Effector memory CD8-positive, alpha-beta T cell (primary cell): ENCODE measurements around the gene PPP6C.
A peak's percentile ranks its signal among the peaks of the same experiment; 100 is the strongest.
"Not testable (repeated sequence)": the region's sequence is repeated elsewhere in the genome, so short reads cannot be mapped to it uniquely, and the experiment has no call there.

ENCODE experiments used
- ATAC-seq: fragments of 150-1000 bp; cut with Tn5 transposase; replicated peaks from 2 replicates; pipeline ENCODE4 v1.10.0; 2021; ENCODE audit warnings: mild to moderate bottlenecking, moderate library complexity
- DNase-seq, 3 experiments: peaks; one replicate each; pipeline ENCODE4 v3.0.0; 2021
- H3K27ac Mint-ChIP-seq, 2 donors: one replicate each; pipeline ENCODE4 v1.8.0; 2022; ENCODE audit warnings: mild to moderate bottlenecking in 2 of 2, mixed read lengths in 2 of 2, moderate library complexity in 2 of 2
- H3K27me3 Mint-ChIP-seq, 2 donors: one replicate each; pipeline ENCODE4 v1.8.0; 2022; ENCODE audit warnings: mixed read lengths in 2 of 2
- H3K36me3 Mint-ChIP-seq: one replicate; pipeline ENCODE4 v1.8.0; 2022; ENCODE audit warnings: mild to moderate bottlenecking, moderate library complexity, mixed read lengths; ENCODE audit not compliant: insufficient read depth
- H3K4me1 Mint-ChIP-seq, 2 donors: one replicate each; pipeline ENCODE4 v1.8.0; 2022; ENCODE audit warnings: low read depth in 2 of 2, mixed read lengths in 2 of 2
- H3K4me3 Mint-ChIP-seq, 2 donors: one replicate each; pipeline ENCODE4 v1.8.0; 2022; ENCODE audit warnings: mild to moderate bottlenecking in 2 of 2, mixed read lengths in 2 of 2, moderate library complexity in 2 of 2
- H3K9me3 Mint-ChIP-seq, 2 donors: one replicate each; pipeline ENCODE4 v1.8.0; 2022; ENCODE audit warnings: mixed read lengths in 2 of 2

Gene PPP6C

GRCh38 chr9:125172031-125172755, 17.4 kb downstream of the PPP6C start:
- H3K4me3 Mint-ChIP-seq: peak overlapping the region in 1 of 2 donors; percentile 13
- peaks cover 52% of the 10 kb centered on the region for H3K36me3 Mint-ChIP-seq
- DNase-seq (no peak), ATAC-seq (no peak)
- H3K4me1 Mint-ChIP-seq: peaks cover 23 to 56% of the 10 kb centered on the region in 2 donors
- peak overlapping the region; percentile 60 to 62 for H3K27ac Mint-ChIP-seq
- H3K9me3 Mint-ChIP-seq: no peaks in the 10 kb centered on the region
- H3K27me3 Mint-ChIP-seq: no peaks in the 10 kb centered on the region

GRCh38 chr9:125169895-125170294, 19.7 kb downstream of the PPP6C start:
- H3K4me3 Mint-ChIP-seq: no peak overlapping the region
- peaks cover 15 to 44% of the 10 kb centered on the region in 2 donors for H3K4me1 Mint-ChIP-seq
- DNase-seq (no peak), ATAC-seq (no peak)
- H3K36me3 Mint-ChIP-seq: peaks cover 67% of the 10 kb centered on the region
- peak overlapping the region in 1 of 2 donors; percentile 62 for H3K27ac Mint-ChIP-seq
- H3K27me3 Mint-ChIP-seq: no peaks in the 10 kb centered on the region
- no peaks in the 10 kb centered on the region for H3K9me3 Mint-ChIP-seq

GRCh38 chr9:125166762-125167161, 22.8 kb downstream of the PPP6C start:
- Mint-ChIP-seq H3K4me1 (peaks cover 0 to 27% of the 10 kb centered on the region in 2 donors), H3K27ac (peak overlapping the region in 1 of 2 donors; percentile 69), H3K9me3 (no peaks in the 10 kb centered on the region), H3K4me3 (no peak overlapping the region), H3K27me3 (no peaks in the 10 kb centered on the region), H3K36me3 (peaks cover 79% of the 10 kb centered on the region)
- DNase-seq: no peak
- no peak for ATAC-seq

GRCh38 chr9:125162891-125163290, 26.7 kb downstream of the PPP6C start:
- H3K36me3 Mint-ChIP-seq: peaks cover 59% of the 10 kb centered on the region
- DNase-seq, H3K27ac Mint-ChIP-seq, ATAC-seq, H3K9me3 Mint-ChIP-seq, H3K4me3 Mint-ChIP-seq, H3K27me3 Mint-ChIP-seq: not testable (repeated sequence)
- H3K4me1 Mint-ChIP-seq: peaks cover 2 to 19% of the 10 kb centered on the region in 2 donors

GRCh38 chr9:125161284-125161918, 28.2 kb downstream of the PPP6C start:
- DNase-seq (no peak), ATAC-seq (no peak)
- Mint-ChIP-seq H3K9me3 (no peaks in the 10 kb centered on the region), H3K36me3 (peaks cover 63% of the 10 kb centered on the region), H3K4me3 (no peak overlapping the region), H3K27ac (peak overlapping the region in 1 of 2 donors; percentile 7), H3K27me3 (no peaks in the 10 kb centered on the region), H3K4me1 (peaks cover 2 to 18% of the 10 kb centered on the region in 2 donors)

GRCh38 chr9:125160750-125161149, 28.9 kb downstream of the PPP6C start:
- DNase-seq (no peak), ATAC-seq (no peak)
- peak overlapping the region in 1 of 2 donors; percentile 7 for H3K27ac Mint-ChIP-seq
- H3K9me3 Mint-ChIP-seq: no peaks in the 10 kb centered on the region
- H3K36me3 Mint-ChIP-seq: peaks cover 56% of the 10 kb centered on the region
- H3K27me3 Mint-ChIP-seq: no peaks in the 10 kb centered on the region
- H3K4me1 Mint-ChIP-seq: peaks cover 2 to 18% of the 10 kb centered on the region in 2 donors
- no peak overlapping the region for H3K4me3 Mint-ChIP-seq

- Mint-ChIP-seq H3K9me3 (no peaks in the 10 kb centered on the region), H3K4me3 (no peak overlapping the region), H3K4me1 (peaks cover 2 to 9% of the 10 kb centered on the region in 2 donors), H3K36me3 (peaks cover 64% of the 10 kb centered on the region), H3K27me3 (no peaks in the 10 kb centered on the region), H3K27ac (peak overlapping the region; percentile 32 to 56)
- ATAC-seq (no peak), DNase-seq (no peak)
Observed at GRCh38 chr9:125156551-125156950, 33.1 kb downstream of the PPP6C start.

- Mint-ChIP-seq H3K27ac (no peak overlapping the region), H3K9me3 (no peaks in the 10 kb centered on the region), H3K27me3 (no peaks in the 10 kb centered on the region), H3K4me3 (no peak overlapping the region), H3K4me1 (no peaks in the 10 kb centered on the region), H3K36me3 (peaks cover 72% of the 10 kb centered on the region)
- DNase-seq: no peak
- ATAC-seq: no peak
Observed at GRCh38 chr9:125153712-125154367, 35.8 kb downstream of the PPP6C start.

- ATAC-seq: no peak
- H3K9me3 Mint-ChIP-seq: no peaks in the 10 kb centered on the region
- H3K4me3 Mint-ChIP-seq: no peak overlapping the region
- no peak overlapping the region for H3K27ac Mint-ChIP-seq
- DNase-seq: no peak
- peaks cover 56% of the 10 kb centered on the region for H3K36me3 Mint-ChIP-seq
- no peaks in the 10 kb centered on the region for H3K4me1 Mint-ChIP-seq
- H3K27me3 Mint-ChIP-seq: no peaks in the 10 kb centered on the region
Observed at GRCh38 chr9:125151730-125152129, 37.9 kb downstream of the PPP6C start.

GRCh38 chr9:125150349-125151245, 39.0 kb downstream of the PPP6C start:
- no peak for ATAC-seq
- no peaks in the 10 kb centered on the region for H3K27me3 Mint-ChIP-seq
- H3K27ac Mint-ChIP-seq: no peak overlapping the region
- H3K9me3 Mint-ChIP-seq: no peaks in the 10 kb centered on the region
- H3K36me3 Mint-ChIP-seq: peaks cover 53% of the 10 kb centered on the region
- H3K4me1 Mint-ChIP-seq: no peaks in the 10 kb centered on the region
- H3K4me3 Mint-ChIP-seq: no peak overlapping the region
- no peak for DNase-seq

GRCh38 chr9:125147401-125147951, 42.1 kb downstream of the PPP6C start:
- Mint-ChIP-seq H3K36me3 (peaks cover 37% of the 10 kb centered on the region), H3K4me3 (no peak overlapping the region), H3K27me3 (no peaks in the 10 kb centered on the region), H3K4me1 (peaks cover 8 to 9% of the 10 kb centered on the region in 2 donors), H3K9me3 (no peaks in the 10 kb centered on the region), H3K27ac (no peak overlapping the region)
- ATAC-seq (no peak), DNase-seq (no peak)

- Mint-ChIP-seq H3K36me3 (peaks cover 25% of the 10 kb centered on the region), H3K4me1 (peaks cover 11 to 19% of the 10 kb centered on the region in 2 donors), H3K9me3 (no peaks in the 10 kb centered on the region), H3K4me3 (no peak overlapping the region), H3K27me3 (no peaks in the 10 kb centered on the region), H3K27ac (no peak overlapping the region)
- ATAC-seq: no peak
- no peak for DNase-seq
Observed at GRCh38 chr9:125146247-125146646, 43.4 kb downstream of the PPP6C start.

GRCh38 chr9:125145425-125145824, 44.2 kb downstream of the PPP6C start:
- no peak overlapping the region for H3K27ac Mint-ChIP-seq
- H3K9me3 Mint-ChIP-seq: no peaks in the 10 kb centered on the region
- H3K4me1 Mint-ChIP-seq: peaks cover 11 to 21% of the 10 kb centered on the region in 2 donors
- ATAC-seq: no peak
- peaks cover 19% of the 10 kb centered on the region for H3K36me3 Mint-ChIP-seq
- H3K27me3 Mint-ChIP-seq: no peaks in the 10 kb centered on the region
- no peak for DNase-seq
- H3K4me3 Mint-ChIP-seq: no peak overlapping the region
